ENCODE results near the gene MTREX. TPM values are rescaled to one million over a fixed set of nuclear protein-coding genes. Genes with fewer than 3 reads are reported as not detected.

MTREX gene
- total and polyA plus RNA-seq, 10 of the 15 experiments (the other 5 are each of a cell fraction or from before 2014, with no cell fraction given), result 20.1 to 102 (median 49.0) TPM

DNA sequence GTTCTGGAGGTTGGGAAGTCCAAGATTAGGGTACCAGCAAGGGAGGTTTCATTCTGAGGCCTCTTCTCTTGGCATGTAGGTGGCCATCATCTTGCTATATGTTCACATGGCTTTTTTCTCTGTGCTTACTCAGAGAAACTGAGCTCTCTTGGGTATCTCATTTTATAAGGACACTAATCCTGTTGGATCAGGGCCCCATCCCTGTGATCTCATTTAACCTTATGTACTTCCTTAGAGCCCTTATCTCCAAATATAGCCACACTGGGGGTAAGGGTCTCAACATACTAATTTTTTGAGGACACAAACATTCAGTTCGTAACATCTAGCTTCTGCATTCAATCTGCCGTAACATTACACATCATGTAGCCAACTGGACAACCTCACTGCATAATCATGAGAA lies 6.9 kb upstream of the MTREX start:
- Histone ChIP-seq H4K20me1 (ENCODE audit: control insufficient read depth, insufficient read depth) (no peaks in the 10 kb centered on the region), H2AFZ (ENCODE audit: control insufficient read depth, low read depth, low read length) (no peak overlapping the region), H3K4me3 (no peak overlapping the region), H3K9me3 (replicated peaks; ENCODE audit: control insufficient read depth, insufficient read depth, low read length) (peaks cover 8% of the 10 kb centered on the region), H3K27ac (ENCODE audit: control insufficient read depth, insufficient read depth) (no peak overlapping the region), H3K79me2 (ENCODE audit: control insufficient read depth, insufficient read depth, low read length) (peaks cover 25% of the 10 kb centered on the region), H3K27me3 (replicated peaks in 1 of 2; ENCODE audit: control insufficient read depth in 2 of 2, insufficient read depth in 2 of 2, low read length in 1 of 2) (no peaks in the 10 kb centered on the region), H3K4me2 (ENCODE audit: control insufficient read depth, insufficient read depth) (no peak overlapping the region), H3K4me1 (ENCODE audit: control insufficient read depth, insufficient read depth, low read length) (no peaks in the 10 kb centered on the region), H3K36me3 (ENCODE audit: control insufficient read depth in 2 of 2, insufficient read depth in 2 of 2, low read length in 1 of 2) (peaks cover 0 to 3% of the 10 kb centered on the region in 2 experiments; a peak in 1 of 4 replicates), H3K9ac (ENCODE audit: control insufficient read depth, insufficient read depth, low read length) (no peak overlapping the region)
- TF ChIP-seq MYB (IDR thresholded peaks at IDR 0.05; ENCODE audit: borderline replicate concordance, low read depth, low read length) (no peak), TARDBP (IDR thresholded peaks at IDR 0.05; ENCODE audit: borderline replicate concordance) (no peak), NFIC (IDR thresholded peaks at IDR 0.05; ENCODE audit: low read depth, low read length) (no peak), CTCF (IDR thresholded peaks at IDR 0.05 in 2 of 3, conservative IDR thresholded peaks at IDR 0.05 in 1 of 3; ENCODE audit: control insufficient read depth in 2 of 3, extremely low read depth in 1 of 3, insufficient read depth in 1 of 3, low read depth in 3 of 3, low read length in 3 of 3) (no peak), CEBPB (IDR thresholded peaks at IDR 0.05; ENCODE audit: borderline replicate concordance in 1 of 2, low read depth in 2 of 2, low read length in 2 of 2) (no peak), E4F1 (IDR thresholded peaks at IDR 0.05; ENCODE audit: borderline replicate concordance, partially characterized antibody) (no peak), HDAC2 (IDR thresholded peaks at IDR 0.05) (no peak)
- TF ChIP-seq, protein P1, sequence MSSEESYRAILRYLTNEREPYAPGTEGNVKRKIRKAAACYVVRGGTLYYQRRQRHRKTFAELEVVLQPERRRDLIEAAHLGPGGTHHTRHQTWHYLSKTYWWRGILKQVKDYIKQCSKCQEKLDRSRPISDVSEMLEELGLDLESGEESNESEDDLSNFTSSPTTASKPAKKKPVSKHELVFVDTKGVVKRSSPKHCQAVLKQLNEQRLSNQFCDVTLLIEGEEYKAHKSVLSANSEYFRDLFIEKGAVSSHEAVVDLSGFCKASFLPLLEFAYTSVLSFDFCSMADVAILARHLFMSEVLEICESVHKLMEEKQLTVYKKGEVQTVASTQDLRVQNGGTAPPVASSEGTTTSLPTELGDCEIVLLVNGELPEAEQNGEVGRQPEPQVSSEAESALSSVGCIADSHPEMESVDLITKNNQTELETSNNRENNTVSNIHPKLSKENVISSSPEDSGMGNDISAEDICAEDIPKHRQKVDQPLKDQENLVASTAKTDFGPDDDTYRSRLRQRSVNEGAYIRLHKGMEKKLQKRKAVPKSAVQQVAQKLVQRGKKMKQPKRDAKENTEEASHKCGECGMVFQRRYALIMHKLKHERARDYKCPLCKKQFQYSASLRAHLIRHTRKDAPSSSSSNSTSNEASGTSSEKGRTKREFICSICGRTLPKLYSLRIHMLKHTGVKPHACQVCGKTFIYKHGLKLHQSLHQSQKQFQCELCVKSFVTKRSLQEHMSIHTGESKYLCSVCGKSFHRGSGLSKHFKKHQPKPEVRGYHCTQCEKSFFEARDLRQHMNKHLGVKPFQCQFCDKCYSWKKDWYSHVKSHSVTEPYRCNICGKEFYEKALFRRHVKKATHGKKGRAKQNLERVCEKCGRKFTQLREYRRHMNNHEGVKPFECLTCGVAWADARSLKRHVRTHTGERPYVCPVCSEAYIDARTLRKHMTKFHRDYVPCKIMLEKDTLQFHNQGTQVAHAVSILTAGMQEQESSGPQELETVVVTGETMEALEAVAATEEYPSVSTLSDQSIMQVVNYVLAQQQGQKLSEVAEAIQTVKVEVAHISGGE (CRISPR knock-in tag; IDR thresholded peaks at IDR 0.05), result no peak
- RAD21 ChIA-PET (ENCODE audit: unreplicated experiment), result no interaction called here
- ATAC-seq, result no peak
- DNase-seq (ENCODE audit: low read depth, low spot score), result no peak
- CTCF ChIA-PET, result no interaction called here
- SMC1A ChIA-PET (ENCODE audit: uncharacterized antibody, unreplicated experiment), result interaction anchor here (0.6 kb wide), 1 partner anchor 404 kb away, joined by 3 read pairs; no protein-coding TSS in a partner anchor
- no peak for FAIRE-seq
- POLR2A ChIA-PET, result no interaction called here
- 93% methylated on average over 2 of the region's 2 CpGs for WGBS (ENCODE audit: insufficient coverage, insufficient replicate concordance, low lambda C conversion rate, missing lambda C conversion rate)
- intact Hi-C loops (cut with micrococcal nuclease; ENCODE audit: unreplicated experiment) (no loop called here), in situ Hi-C loops (cut with MboI) (loop anchor here (25.0 kb wide), 1 partner anchor 1886 kb away; no protein-coding TSS in a partner anchor)
- BruUV-seq (replicated peaks), result no TSS peak
